HG02759 (cell line): ENCODE results near the gene CACNA1A.
"Not testable (repeated sequence)": the region's sequence is repeated elsewhere in the genome, so short reads cannot be mapped to it uniquely, and the experiment has no call there.

Experiments
- ATAC-seq: cut with Tn5 transposase; IDR thresholded peaks from one replicate; pipeline ENCODE4 v1.9.1; 2021; ENCODE audit warnings: mild to moderate bottlenecking, moderate library complexity; ENCODE audit not compliant: unreplicated experiment

CACNA1A gene

DNA sequence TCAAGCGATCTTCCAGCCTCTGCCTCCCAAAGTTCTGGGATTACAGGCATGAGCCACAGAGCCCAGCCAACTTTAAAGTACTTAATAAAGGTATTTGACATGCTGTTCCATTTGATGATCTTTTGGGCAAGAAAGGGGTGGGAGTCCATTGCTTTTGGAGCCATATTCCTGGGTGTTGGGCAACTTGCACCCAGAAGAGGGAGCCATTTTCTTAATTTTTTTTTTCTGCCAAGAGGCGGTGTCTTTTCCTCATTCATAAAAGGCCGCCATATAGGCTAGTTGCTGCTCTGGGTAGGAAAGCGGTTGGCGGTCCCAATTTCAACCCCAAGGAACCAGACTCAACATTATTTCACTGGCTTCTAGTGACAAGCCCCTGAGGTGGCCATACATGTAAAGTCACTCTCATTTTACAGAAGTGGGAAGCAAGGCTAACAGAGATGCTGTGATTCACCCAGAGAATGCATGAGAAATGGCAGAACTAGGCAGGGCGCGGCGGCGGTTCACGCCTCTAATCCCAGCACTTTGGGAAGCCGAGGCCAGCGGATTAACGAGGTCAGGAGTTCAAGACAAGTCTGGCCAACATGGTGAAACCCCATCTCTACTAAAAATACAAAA, 139.6 kb downstream of the CACNA1A start:
- ATAC-seq = no peak

DNA sequence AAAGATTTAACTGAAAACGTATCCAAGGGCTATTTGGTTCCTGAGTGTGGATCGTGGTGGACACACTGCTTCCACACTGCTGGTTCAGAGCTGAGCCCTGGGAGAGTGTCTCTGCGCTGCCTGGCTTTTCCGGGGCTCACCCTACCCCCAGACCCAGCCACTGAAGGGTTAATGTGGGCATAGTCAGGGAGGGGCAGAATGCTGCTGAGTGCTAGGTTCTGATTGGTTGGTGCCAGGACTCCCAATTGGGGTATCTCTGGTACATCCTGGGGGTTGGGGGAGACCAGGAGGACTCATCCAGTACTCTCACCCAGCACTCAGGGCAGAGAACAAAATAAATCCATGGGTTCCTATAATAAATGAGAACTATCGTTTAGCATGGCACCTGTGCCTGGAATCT, 142.3 kb downstream of the CACNA1A start:
- ATAC-seq = no peak

DNA sequence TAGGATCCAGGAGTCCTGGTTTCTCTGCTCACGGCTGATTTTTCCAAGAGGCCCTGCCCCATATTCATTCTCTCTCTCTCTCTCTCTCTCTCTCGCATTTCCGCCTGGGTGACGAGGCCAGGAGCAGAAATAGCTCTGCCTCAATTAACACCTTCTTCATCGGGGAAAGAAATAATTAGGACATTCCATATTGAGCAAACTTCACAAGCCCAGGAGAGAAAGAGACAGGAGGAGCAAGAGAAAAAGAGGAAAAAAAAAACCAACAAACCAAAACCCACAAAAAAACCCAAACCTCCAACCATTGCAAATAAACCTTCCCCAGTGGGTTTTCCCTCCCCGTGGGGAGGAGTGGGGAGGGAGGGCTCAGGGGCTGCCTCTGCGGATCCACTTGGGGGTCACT, 143.0 kb downstream of the CACNA1A start:
- no peak for ATAC-seq

DNA sequence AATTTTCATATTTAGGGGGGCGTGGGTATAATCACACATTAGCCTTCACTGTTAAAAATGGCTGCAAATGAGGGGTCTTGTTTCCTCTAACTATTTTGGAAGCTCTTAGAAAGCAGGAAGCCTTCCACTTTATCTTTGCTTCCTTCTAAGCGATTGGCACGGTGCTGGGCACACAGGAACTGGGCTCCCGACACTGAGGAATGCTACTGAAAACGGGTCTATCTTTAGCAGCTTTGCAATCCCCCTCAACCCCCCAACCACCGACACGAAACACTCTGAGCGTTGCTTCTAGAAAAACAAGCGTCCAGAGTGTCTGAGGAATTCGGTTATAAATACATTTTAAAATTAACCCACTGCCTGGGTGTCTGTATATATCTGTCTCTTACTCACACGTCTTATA, 143.6 kb downstream of the CACNA1A start:
- no peak for ATAC-seq

DNA sequence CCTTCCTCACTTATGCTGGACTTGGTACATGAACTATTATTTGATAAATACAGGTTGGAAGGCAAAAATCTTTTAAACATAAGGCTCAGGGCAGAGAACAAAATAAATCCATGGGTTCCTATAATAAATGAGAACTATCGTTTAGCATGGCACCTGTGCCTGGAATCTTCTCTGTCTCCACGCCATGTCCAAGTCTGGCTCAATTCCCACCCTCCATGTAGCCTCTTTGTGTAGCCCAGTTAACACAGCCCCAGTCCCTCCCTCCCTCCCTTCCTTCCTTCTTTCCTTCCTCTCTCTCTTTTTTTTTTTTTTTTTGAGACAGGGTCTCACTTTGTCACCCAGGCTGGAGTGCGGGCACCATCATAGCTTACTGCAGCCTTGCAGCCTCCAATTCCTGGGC, 144.6 kb downstream of the CACNA1A start:
- not testable (repeated sequence) for ATAC-seq

DNA sequence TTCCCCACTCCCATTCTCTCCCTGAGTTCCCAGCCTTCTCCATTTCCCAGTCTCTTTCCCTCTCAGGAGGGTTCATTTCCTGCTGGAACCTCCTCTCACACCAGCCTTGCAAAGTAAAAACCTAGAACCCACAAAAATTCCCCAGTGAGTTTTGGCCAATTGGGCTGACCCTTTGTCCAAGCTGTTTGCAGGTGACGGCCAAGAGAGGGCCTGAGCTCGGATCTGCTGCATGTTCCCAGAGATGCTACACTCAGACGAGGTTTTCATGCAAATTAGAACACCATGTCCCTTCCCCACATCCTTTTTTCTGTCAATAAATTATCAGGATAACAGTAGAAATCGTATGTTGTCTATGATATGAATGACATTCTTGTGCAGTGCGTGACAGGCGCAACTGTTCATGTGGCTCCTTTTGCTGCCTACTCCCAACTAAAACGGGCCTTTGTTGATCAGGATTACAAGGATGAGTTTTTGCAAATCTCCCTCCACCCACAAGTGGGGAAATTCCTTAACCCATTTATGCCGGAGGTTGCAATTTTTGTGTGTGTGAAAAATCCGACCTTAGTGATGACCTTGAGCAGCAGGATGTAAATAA, 149.5 kb downstream of the CACNA1A start:
- ATAC-seq = no peak

DNA sequence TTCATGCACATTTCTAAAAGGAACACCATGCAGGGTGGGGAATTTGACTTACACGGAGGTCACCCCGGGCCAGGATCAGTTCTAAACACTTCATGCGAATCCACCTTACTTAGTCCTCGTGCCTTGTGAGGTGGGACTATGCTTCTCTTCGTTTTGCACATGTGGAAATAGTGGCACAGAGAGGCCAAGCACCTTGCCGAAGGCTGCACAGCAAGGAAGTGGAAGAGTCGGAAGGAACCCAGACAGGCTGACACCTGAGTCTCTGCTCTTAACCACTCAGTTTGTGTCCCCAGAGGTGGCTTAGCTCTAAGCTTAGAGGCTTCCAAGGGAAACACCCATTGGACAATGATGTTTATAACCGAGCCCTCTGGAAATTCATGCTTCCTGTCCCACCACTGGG, 150.1 kb downstream of the CACNA1A start:
- ATAC-seq = no peak

DNA sequence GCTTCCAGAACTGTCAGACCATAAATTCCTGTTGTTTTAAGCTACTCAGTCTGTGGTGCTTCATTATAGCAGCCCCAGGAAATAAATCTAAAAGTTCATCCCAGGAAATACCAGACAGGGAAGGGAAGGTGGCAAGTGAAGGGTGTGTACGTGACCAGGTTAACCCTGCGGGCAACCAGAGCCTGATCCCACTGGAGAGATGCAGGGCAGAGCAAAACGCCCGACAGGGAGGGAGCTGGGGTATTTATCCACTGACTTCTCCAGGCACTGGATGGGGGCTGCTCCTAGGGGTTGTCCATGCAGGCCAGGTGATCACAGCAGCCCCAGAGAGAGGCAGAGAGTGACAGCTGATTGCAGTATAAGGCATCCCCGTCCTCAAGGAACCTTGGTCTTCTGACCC, 150.9 kb downstream of the CACNA1A start:
- ATAC-seq = no peak

DNA sequence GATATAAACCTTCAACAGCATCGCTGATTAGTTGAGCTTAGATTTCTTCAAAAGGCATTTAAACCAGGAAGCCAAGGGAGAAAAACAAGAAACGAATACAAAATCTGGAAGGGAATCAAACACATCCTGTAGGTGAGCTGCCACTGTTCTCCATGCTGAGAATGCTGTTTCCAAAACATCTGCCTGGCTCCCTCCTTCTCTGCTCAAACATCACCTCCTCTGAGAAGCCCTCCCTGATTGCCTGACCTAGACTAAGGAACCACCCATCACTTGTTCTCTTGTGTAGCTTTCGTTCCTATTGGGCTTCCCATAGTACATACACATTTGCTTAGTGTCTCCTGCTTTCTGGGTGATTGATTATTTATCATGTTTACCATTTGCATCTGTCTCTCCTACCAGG, 152.7 kb downstream of the CACNA1A start:
- ATAC-seq = no peak

DNA sequence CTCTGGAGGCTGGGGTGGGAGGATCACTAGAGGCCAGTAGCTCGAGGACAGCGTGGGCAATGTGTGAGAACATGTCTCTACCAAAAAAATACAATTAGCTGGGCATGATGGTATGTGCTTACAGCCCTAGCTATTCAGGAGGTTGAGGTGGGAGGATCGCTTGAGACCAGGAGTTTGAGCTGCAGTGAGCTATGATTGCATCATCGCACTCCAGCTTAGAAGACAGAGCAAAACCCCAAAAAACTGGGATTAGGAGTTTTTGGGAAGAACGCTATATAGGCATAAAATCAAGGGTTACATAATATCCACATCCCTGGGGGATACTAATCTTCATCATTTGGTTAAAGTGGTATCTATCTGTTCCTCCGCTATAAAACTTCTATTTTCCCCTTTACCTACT, 155.5 kb downstream of the CACNA1A start:
- ATAC-seq = no peak

DNA sequence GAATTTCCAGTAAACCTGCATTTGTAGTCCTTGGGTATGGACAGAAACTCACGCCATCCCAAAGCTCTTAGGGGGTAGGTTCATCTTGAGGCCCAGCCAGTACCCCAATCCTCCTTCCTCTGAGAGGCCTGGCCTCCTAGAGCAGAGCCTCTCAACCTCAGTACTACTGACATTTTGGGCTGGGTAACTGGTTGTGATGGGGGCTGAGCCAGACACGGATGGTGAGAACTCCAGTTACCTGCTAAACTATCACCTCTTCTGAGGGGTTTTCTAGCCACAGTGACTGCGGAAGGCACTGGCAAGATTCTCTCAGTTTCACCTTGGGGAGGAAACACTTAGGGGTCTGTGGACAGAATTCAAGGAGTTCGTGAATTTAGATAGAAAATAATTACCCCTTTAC, 156.2 kb downstream of the CACNA1A start:
- ATAC-seq = no peak

DNA sequence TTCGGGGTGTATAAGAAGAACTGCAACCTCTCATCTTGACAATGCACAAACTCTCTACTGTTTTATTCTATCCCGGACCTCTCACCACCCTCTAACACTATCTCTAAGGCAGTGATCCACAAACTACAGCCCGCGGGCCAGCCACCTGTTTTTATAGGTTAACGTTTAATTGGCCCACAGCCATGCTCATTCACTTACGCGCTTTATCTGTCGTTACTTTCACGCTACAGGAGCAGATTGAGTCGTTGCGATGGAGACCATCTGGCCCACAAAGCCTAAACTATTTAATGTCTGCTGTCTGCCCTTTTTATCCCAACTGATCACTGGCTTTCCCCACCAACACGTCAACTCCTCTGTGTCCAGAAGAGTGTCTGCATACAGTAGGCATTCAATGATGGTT, 158.9 kb downstream of the CACNA1A start:
- no peak for ATAC-seq

DNA sequence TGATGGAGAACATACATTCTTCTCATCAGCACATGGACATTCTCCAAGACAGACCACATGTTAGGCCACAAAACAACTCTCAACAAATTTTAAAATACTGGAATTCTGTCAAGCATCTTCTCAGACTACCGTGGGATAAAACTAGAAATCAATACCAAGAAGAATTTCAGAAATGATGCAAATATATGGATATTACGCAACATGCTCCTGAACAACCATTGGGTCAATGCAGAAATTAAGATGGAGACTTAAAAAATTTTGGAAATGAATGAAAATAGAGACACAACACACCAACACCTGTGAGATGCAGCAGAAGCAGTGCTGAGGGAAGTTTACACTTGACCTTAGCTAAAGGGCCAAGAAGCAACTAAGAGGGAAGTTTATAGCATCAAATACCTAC, 162.8 kb downstream of the CACNA1A start:
- no peak for ATAC-seq

DNA sequence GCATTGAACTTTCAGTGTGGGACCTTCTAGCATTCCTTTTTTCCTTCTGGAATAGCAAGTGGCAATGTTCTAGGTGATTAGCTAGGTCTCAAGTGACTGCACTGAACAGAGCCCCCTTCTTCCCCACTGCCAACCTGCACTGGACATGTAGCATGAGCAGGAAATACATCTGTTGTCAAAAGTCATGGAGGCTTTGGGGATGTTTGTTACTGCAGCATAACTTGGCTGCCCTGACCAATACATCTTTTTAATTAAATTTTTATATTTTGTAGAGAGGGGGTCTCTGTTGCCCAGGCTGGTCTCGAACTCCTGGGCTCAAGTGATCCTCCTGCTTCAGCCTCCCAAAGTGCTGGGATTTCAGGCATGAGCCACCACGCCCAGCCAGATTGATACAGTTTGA, 163.6 kb downstream of the CACNA1A start:
- ATAC-seq = no peak

DNA sequence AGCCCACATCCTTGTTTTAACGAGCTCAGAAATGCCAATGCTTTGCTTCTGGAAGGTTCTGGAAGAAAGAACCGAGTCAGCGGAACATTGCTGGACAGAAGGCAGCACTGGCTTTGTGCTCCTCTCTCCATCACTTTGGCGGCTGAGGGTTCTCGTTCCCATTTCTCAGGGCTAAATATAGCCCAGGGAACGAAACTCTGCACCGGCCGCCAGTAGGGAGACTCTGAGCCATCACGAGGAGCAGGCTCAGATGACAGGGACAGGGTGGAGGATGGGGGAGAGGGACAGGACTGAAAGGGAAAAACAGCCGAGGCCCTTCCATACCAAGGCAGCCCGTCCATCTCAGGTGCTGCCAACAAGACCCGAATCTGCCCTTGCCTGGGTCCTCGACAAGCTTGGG, 166.4 kb downstream of the CACNA1A start:
- ATAC-seq = no peak

DNA sequence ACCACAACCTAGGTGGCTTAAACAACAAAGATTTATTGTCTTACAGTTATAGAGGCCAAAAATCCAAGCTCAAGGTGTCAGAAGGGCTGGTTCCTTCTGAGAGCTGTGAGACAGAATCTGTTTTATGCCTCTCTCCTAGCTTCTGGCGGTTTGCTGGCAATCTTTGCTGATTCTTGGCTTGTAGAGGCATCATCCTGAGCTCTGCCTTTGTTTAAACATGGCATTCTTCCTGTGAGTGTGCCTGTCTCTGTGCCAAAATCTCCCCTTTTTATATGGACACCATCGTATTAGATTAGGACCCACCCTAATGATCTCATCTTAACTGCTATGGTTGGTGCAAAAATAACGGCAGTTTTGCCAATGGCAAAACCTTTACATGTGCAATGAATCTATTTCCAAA, 169.1 kb downstream of the CACNA1A start:
- ATAC-seq = no peak

DNA sequence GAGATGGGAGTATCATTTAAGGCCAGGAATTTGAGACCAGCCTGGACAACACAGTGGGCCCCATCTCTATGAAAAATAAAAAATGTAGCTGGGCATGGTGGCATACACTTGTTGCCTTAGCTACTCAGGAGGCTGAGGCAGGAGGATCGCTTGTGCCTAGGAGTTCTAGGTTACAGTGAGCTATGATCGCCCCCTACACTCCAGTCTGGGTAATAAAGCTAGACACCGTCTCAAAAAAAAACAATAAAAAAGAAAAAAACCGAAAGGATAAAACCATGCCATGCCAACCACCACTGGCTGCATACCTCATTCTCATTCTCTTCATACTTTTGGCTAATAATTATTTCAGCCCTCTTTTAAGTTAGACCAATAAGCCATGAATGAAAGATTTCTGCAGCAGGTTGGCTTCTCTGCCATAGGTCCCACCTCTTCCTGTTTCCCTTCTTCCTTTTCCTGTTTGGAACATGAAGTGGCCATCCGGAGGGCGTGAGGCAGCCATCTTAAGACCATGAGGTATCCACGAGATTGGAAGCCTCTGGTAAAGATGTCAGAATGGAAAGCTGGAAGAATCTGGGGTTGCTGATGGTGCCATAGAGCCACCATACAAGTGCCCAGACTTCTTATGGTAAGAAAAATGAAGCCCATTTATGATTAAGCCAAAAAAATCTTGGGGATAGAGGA, 171.3 kb downstream of the CACNA1A start:
- ATAC-seq = no peak

DNA sequence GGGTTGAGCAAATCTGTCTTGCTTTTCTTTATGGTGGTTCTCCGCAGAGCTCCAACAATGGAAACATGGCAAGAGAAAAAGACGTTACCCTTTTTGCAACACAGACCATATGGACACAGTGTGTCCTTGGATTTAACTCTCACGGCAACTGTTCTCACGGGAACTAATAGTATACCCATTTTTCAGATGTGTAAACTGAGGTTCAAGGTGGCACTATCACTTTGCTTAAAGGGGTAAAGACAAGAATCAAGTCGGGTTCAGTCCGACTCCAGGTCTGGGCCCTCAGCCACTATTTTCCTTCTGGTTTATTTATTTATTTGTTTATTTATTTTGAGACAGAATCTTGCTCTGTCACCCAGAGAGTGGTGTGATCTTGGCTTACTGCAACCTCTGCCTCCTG, 176.0 kb downstream of the CACNA1A start:
- no peak for ATAC-seq

DNA sequence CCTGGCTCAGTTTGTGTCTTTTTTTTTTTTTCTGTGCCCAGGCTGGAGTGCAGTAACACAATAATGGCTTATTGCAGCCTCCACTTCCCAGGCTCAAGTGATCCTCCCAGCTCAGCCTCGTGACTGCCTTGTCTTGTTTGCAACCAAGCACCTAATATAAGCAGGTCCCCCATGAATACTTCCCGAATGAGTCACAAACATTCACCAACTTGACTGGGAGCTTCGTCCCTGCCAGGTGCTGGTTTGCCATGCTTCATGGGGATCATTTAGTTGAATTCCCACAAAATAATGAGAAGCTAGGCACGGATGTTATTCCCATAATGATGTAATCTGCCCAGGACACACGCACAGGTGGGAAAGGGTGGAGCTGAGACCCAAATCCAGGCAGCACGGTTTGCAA, 176.5 kb downstream of the CACNA1A start:
- no peak for ATAC-seq

DNA sequence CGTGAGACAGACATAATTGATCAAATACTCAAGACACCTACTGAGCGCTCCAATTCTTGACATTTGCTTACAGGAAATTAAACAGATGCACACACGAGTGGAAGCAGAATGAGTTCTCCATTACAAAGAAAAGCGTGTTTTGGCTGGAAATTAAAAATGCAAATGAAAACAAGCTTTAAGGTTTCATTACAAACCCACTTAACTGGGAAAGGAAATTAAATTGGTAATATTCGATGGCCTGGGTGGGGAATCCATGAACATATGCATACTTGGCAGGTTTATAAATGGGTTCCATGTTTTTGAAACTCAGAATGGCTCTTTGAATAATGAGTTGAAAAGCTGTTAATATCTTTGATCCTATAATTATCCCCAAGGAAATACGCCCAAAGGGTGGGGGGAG, 178.0 kb downstream of the CACNA1A start:
- ATAC-seq = no peak

DNA sequence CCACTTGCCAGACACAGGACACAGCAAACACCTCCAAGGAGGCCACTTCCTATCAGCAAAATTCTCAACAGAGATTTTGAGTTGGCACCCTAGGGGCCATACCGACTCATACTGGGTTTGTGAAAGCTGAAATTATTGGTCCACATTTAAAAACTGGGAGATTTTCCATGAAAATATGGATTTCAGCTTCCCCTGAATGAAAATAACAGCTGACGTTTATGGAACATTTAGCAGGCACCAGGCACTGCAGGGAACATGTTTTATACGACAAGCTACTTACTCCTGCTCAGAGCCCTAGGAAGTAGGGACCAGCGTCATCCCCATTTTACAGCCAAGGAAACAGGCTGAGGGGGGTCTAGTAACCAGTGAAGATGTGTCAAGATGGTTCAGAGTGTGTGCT, 186.8 kb downstream of the CACNA1A start:
- ATAC-seq = no peak

DNA sequence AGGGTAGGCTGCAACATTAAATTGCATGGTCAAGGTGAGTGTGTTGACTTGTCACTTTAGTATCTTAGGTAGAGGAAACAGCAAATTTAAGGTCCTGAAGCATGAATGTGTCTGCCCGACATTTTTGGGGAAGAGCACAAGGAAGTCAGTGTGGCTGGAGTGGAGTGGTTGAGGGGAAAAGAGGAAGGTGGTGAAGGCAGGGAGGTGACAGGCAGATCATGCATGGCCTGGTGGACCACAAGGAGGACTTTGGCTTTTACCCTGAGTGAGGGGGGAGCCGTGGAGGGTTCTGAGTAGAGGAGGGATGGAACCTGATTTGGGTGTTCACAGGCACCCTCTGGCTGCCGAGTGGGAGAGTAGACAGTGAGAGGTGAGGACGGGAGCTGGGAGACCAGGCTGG, 188.1 kb downstream of the CACNA1A start:
- ATAC-seq = no peak

DNA sequence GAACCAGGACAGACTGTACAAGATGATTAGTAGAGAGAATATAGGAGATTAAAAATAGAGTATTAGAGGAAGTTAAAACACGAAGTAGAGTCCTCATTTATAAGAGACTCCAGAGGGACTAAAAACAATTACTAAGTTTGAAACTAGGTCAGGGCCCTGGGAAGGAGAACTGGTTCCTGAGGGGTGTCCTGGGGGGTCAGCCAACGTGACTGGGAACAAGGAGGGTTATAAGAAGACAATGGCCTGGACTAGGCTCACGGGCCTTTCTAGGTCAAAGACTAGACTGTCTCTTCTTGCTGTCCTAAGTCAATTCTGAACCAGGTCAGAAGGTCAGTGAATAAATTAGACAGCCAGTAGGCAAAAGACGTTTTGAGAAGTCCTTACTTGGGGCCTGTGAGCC, 190.8 kb downstream of the CACNA1A start:
- no peak for ATAC-seq
